K562 (cell line): ENCODE results near the gene HEBP2. TPM values are rescaled to one million over a fixed set of nuclear protein-coding genes. Genes with fewer than 3 reads are reported as not detected.

Source experiments
- DPF2 ChIP-seq: fragments of 450-650 bp; IDR thresholded peaks from 2 replicates; pipeline ENCODE4 v1.6.1; 2016
- EGR1 ChIP-seq: fragments of 450-650 bp; conservative IDR thresholded peaks from 2 replicates; pipeline ENCODE4 v1.6.1; 2017; ENCODE audit warnings: mild to moderate bottlenecking
- EP400 ChIP-seq: fragments of 450-650 bp; IDR thresholded peaks from 2 replicates; pipeline ENCODE4 v1.6.1; 2017; ENCODE audit warnings: antibody characterized with exemption, mild to moderate bottlenecking, moderate library complexity
- ESRRA ChIP-seq: fragments of 450-650 bp; IDR thresholded peaks from 2 replicates; pipeline ENCODE4 v1.6.1; 2014; ENCODE audit warnings: low read depth, mild to moderate bottlenecking, moderate library complexity, borderline replicate concordance
- ESRRB ChIP-seq: fragments of 250-450 bp; sonication (Bioruptor Pico); IDR thresholded peaks from 2 replicates; pipeline ENCODE4 v1.5.0; 2020; ENCODE audit warnings: mild to moderate bottlenecking, moderate library complexity, borderline replicate concordance
- ETV5 ChIP-seq: sonication (generic); formaldehyde crosslinking; IDR thresholded peaks from 2 replicates; pipeline ENCODE4 v1.4.0; 2020; ENCODE audit warnings: low read depth, mild to moderate bottlenecking, missing genetic modification reagents
- GABPA ChIP-seq: fragments of 200-800 bp; sonication (Bioruptor generic); conservative IDR thresholded peaks from 2 replicates; pipeline ENCODE4 v1.6.1; 2016; ENCODE audit warnings: low read depth, missing genetic modification characterization, missing compliant biosample characterization
- NFE2 ChIP-seq: IDR thresholded peaks from 2 replicates; pipeline ENCODE4 v1.6.1; 2014; ENCODE audit warnings: antibody characterized with exemption, low read depth
- PTTG1 ChIP-seq: fragments of 450-650 bp; IDR thresholded peaks from 2 replicates; pipeline ENCODE4 v1.6.1; 2016; ENCODE audit warnings: low read depth, mild to moderate bottlenecking, missing genetic modification characterization, missing compliant biosample characterization
- RBM25 ChIP-seq: fragments of 200-400 bp; formaldehyde crosslinking; IDR thresholded peaks from 2 replicates; pipeline ENCODE4 v1.6.1; 2018; ENCODE audit warnings: low read length, low read depth, moderate library complexity; ENCODE audit not compliant: severe bottlenecking
- TCF15 ChIP-seq: fragments of 250-450 bp; sonication (Bioruptor Pico); IDR thresholded peaks from 2 replicates; pipeline ENCODE4 v1.8.0; 2022; ENCODE audit warnings: moderate library complexity, mild to moderate bottlenecking, inconsistent platforms
- ZNF253 ChIP-seq: fragments of 250-450 bp; sonication (Bioruptor Pico); conservative IDR thresholded peaks from 2 replicates; pipeline ENCODE4 v1.6.1; 2021; ENCODE audit warnings: mild to moderate bottlenecking
- ZNF41 ChIP-seq: fragments of 250-450 bp; sonication (Bioruptor Pico); conservative IDR thresholded peaks from 2 replicates; pipeline ENCODE4 v1.4.0; 2020; ENCODE audit warnings: mild to moderate bottlenecking
- polyA plus RNA-seq, 8 experiments: library from polyadenylated mRNA; depleted of rRNA in 4 of 8; stranded (reverse) in 5 of 8; unstranded in 3 of 8; fragments of >200 nt; fragmentation: Nextera tagmentation in 2 of 8; fragmentation: Illumina TruSeq in 1 of 8; extraction: Ambion mirVana in 2 of 8; extraction: Trizol in 1 of 8; gene quantifications; 2 replicates each; pipeline versions ENCODE4 v1.2.1 to v1.2.3, GENCODE V29; 2011 to 2014; ENCODE audit warnings: inconsistent platforms in 1 of 8, missing spikeins in 1 of 8
- total RNA-seq, 7 experiments: library from RNA; depleted of rRNA in 6 of 7; stranded (reverse); fragments of >200 nt in 6 of 7; fragmentation: Illumina TruSeq in 2 of 7; extraction: Trizol in 2 of 7; gene quantifications; 2 replicates each; pipeline versions ENCODE4 v1.2.1 to v1.2.3, GENCODE V29; 2011 to 2021; ENCODE audit warnings: low replicate concordance in 1 of 7
- TF ChIP-seq, protein P1 (sequence below): fragments of 450-650 bp; IDR thresholded peaks from 2 replicates; pipeline ENCODE4 v1.6.1; 2017; ENCODE audit warnings: mild to moderate bottlenecking, moderate library complexity
- TF ChIP-seq, protein P2 (sequence below), 2 experiments: fragments of 450-650 bp; formaldehyde crosslinking in 1 of 2; IDR thresholded peaks; 2 replicates each; pipeline versions ENCODE4 v1.4.0 to v1.6.1; 2014 to 2020; ENCODE audit warnings: mild to moderate bottlenecking in 2 of 2, borderline replicate concordance in 1 of 2, low read depth in 1 of 2
- TF ChIP-seq, protein P3 (sequence below): fragments of 200-800 bp; sonication (Bioruptor generic); IDR thresholded peaks from 2 replicates; pipeline ENCODE4 v1.6.1; 2017; ENCODE audit warnings: missing genetic modification characterization, missing compliant biosample characterization

Gene HEBP2
- total and polyA plus RNA-seq, 9 of the 15 experiments (the other 6 are each of a cell fraction or from before 2014, with no cell fraction given): 8.5 to 63.7 (median 36.9) TPM

DNA sequence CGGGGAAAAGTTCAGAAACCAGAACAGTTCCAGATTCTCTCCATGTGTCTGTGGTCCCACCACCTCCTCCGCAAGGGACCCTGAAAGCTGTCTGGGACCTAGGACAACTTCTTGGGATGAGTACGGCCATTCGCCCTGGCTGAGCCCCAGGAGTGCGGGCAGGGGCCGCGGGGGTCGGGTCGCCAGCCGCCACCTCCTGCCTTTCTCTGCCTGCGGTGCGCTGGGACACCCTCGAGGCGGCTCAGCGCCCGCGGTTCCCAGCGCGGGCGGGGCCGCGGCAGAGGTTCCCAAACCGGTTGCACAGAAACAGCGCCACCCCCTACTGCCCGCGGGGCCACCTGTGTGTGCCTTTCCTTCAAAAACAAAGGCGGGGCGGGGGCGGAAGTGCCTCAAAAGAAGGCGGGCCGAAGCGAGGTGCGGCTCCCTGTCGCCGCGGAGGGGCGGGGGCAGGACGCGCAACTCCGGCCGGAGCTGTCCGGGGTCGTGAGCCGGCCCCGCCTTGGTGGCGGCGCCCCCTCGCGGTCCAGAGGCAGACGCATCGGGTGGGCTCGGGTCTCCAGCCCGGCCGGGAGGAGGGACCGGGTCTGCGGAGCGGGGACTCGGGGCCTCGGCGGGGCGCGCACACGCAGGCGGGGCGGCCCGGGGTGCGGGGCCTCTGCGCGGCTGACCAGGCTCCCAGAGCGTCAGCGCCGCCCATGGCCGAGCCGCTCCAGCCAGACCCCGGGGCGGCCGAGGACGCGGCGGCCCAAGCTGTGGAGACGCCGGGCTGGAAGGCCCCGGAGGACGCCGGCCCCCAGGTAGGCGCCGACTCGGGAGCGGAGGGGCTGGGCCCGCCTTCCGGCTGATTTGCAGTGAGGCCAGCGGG is at the start of gene HEBP2 (continued):
- TF ChIP-seq DPF2 (no peak; the same call in 1 of the 2 replicates), TCF15 (no peak), ETV5 (CRISPR knock-in tag) (peak; percentile 80), PTTG1 (no peak), GABPA (tag) (peak; percentile 92), RBM25 (peak; percentile 32), NFE2 (no peak), ESRRB (no peak), EP400 (peak; percentile 54; the same call in 1 of the 2 replicates), ZNF41 (CRISPR knock-in tag) (0 out of 2 replicates have a peak, but pooled peaks have one; percentile 17), EGR1 (peak; percentile 87), ESRRA (peak; percentile 69; the same call in 1 of the 2 replicates), ZNF253 (CRISPR knock-in tag) (no peak)
- TF ChIP-seq, protein P1, sequence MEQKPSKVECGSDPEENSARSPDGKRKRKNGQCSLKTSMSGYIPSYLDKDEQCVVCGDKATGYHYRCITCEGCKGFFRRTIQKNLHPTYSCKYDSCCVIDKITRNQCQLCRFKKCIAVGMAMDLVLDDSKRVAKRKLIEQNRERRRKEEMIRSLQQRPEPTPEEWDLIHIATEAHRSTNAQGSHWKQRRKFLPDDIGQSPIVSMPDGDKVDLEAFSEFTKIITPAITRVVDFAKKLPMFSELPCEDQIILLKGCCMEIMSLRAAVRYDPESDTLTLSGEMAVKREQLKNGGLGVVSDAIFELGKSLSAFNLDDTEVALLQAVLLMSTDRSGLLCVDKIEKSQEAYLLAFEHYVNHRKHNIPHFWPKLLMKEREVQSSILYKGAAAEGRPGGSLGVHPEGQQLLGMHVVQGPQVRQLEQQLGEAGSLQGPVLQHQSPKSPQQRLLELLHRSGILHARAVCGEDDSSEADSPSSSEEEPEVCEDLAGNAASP: no peak
- TF ChIP-seq, protein P2, sequence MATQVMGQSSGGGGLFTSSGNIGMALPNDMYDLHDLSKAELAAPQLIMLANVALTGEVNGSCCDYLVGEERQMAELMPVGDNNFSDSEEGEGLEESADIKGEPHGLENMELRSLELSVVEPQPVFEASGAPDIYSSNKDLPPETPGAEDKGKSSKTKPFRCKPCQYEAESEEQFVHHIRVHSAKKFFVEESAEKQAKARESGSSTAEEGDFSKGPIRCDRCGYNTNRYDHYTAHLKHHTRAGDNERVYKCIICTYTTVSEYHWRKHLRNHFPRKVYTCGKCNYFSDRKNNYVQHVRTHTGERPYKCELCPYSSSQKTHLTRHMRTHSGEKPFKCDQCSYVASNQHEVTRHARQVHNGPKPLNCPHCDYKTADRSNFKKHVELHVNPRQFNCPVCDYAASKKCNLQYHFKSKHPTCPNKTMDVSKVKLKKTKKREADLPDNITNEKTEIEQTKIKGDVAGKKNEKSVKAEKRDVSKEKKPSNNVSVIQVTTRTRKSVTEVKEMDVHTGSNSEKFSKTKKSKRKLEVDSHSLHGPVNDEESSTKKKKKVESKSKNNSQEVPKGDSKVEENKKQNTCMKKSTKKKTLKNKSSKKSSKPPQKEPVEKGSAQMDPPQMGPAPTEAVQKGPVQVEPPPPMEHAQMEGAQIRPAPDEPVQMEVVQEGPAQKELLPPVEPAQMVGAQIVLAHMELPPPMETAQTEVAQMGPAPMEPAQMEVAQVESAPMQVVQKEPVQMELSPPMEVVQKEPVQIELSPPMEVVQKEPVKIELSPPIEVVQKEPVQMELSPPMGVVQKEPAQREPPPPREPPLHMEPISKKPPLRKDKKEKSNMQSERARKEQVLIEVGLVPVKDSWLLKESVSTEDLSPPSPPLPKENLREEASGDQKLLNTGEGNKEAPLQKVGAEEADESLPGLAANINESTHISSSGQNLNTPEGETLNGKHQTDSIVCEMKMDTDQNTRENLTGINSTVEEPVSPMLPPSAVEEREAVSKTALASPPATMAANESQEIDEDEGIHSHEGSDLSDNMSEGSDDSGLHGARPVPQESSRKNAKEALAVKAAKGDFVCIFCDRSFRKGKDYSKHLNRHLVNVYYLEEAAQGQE (IDR thresholded peaks at IDR 0.05; ENCODE audit: borderline replicate concordance): peak; percentile 81
- TF ChIP-seq, protein P2 (CRISPR knock-in tag; IDR thresholded peaks at IDR 0.05; ENCODE audit: low read depth): no peak; the same call in 1 of the 2 replicates
- TF ChIP-seq, protein P3, sequence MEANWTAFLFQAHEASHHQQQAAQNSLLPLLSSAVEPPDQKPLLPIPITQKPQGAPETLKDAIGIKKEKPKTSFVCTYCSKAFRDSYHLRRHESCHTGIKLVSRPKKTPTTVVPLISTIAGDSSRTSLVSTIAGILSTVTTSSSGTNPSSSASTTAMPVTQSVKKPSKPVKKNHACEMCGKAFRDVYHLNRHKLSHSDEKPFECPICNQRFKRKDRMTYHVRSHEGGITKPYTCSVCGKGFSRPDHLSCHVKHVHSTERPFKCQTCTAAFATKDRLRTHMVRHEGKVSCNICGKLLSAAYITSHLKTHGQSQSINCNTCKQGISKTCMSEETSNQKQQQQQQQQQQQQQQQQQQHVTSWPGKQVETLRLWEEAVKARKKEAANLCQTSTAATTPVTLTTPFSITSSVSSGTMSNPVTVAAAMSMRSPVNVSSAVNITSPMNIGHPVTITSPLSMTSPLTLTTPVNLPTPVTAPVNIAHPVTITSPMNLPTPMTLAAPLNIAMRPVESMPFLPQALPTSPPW: peak; percentile 96
